Hematopoietic multipotent progenitor cell (in vitro differentiated cells): ENCODE results near the gene NAP1L3. TPM values are rescaled to one million over a fixed set of nuclear protein-coding genes. Genes with fewer than 3 reads are reported as not detected.

Source experiments
- DNase-seq, 3 donors: peaks; one replicate each; pipeline ENCODE4 v3.0.0-alpha.2; 2011 to 2015; ENCODE audit warnings: low read depth in 2 of 3, low spot score in 2 of 3
- total RNA-seq: library from RNA; depleted of rRNA; stranded (reverse); fragments of >200 nt; gene quantifications from one replicate; pipeline ENCODE4 v1.2.3, GENCODE V29; 2012

Gene NAP1L3, protein sequence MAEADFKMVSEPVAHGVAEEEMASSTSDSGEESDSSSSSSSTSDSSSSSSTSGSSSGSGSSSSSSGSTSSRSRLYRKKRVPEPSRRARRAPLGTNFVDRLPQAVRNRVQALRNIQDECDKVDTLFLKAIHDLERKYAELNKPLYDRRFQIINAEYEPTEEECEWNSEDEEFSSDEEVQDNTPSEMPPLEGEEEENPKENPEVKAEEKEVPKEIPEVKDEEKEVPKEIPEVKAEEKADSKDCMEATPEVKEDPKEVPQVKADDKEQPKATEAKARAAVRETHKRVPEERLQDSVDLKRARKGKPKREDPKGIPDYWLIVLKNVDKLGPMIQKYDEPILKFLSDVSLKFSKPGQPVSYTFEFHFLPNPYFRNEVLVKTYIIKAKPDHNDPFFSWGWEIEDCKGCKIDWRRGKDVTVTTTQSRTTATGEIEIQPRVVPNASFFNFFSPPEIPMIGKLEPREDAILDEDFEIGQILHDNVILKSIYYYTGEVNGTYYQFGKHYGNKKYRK
- 12.4 TPM for total RNA-seq

DNA sequence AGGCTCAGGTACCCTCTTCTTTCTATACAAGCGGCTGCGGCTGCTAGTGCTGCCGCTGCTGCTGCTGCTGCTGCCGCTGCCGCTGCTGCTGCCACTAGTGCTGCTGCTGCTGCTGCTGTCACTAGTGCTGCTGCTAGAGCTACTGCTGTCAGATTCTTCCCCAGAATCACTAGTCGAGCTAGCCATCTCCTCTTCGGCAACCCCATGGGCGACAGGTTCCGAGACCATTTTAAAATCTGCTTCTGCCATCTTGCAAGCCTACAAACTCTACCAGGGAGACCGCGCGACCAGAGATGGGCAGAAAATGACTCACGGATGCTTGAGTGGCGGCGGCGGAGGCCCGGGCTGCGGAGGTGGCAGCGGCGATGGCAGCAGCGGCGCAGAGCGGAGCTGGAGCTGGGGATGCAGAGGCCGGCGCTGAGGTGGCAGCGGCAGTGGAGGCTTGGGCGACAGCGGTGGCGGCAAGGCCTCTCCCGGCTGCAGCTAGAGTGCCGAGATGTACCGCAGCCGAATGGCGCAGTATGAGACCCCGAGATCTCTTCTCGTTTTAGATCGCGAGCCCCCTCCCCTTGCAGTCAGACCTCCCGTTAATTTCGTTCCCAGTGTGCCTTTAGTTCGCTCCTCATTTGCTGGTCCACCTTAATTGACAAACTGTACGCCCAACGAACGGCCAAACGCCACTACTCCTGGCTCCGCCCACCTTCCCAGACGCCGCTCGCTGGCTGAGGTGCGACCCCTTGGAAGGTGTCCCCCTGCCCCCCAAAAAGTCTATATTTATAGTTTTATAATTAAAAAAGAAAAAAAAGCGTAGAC lies at the start of gene NAP1L3:
TSS of gene NAP1L3 (minus strand) at position 523 of the 813 bp plus-strand sequence. CDS start at position 249, 274 bp downstream.
- peak; percentile 34 to 95 (median 83) for DNase-seq

DNA sequence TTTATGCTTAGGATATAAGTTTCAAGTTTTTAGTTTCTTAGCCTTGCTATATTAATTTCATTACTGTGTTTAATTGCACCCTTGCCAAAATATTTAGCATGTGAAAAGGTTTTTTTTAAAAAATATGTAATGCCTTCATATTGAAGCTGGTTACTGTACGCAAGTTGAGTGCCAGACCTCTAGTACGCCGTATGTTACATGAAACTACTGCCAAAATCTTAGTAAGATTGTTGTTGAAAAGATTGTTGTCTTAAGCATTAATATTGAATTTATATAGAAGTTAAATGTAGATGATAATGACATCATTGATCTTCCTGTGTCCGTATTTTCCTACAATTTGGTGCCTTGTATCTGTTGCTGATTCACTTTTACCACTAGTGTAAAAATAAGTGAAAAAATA lies 37.7 kb upstream of the NAP1L3 start:
- no peak for DNase-seq

DNA sequence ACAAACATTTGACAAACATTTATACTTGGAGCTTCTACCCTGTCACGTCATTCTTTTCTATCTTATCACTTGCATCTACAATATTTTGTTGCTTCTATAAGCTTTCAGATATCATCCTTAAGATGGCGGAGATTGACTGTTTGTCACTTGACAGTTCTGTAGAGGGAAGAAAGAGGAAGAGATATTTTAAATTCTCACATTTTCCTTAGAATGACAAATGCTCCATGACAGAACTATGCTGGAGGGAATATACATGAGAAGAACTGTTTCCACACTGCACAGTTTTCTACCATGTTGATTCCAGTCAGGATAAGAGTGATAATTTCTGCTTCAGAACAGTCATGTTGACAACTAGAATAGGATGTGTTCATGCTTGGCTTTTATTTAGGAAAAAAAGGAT lies 30.3 kb upstream of the NAP1L3 start:
- DNase-seq, result no peak

DNA sequence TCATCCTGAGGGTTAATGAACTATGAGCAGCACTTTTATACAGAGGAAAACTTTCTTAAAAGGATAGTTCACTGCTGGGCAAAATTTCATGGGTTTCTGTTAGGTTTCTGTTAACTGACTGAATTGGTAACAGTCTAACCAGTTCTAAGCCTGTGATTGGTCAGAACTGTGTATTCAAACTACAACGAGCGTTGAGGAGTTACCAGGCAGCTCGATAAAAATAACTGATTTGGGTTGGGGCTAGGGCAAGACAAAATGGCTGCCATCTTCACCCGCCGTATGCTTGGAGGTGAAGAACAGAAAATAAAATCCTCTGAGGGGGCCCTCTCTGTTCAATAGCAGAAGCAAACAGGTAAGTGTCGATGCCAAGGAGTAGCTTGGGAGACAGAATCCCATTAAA lies 22.6 kb upstream of the NAP1L3 start:
- DNase-seq, result no peak

DNA sequence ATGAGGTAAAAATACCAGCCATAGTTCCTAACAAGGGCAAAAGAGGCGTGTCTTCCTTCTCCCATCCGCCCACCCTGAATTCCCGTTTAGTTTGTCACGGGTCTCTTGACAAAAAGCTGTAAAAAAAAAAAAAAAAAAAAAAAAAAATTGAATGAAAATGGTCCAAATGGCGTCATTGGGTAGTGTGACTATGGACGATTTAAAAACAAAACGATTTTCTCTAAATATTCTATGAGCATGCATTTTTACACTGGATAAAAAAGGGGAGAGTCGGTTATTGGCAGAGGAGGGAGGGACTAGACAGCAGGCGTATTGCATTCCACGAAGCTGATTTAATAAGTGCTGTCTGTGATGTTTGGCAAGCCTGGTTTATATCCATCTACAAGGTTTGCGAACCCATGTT lies 492 bp upstream of the NAP1L3 start, which contains the start of gene FAM133A:
TSS of gene FAM133A (plus strand) at position 338 of the 403 bp plus-strand sequence. CDS start 35,214 bp downstream, outside the sequence.
- DNase-seq, result no peak

DNA sequence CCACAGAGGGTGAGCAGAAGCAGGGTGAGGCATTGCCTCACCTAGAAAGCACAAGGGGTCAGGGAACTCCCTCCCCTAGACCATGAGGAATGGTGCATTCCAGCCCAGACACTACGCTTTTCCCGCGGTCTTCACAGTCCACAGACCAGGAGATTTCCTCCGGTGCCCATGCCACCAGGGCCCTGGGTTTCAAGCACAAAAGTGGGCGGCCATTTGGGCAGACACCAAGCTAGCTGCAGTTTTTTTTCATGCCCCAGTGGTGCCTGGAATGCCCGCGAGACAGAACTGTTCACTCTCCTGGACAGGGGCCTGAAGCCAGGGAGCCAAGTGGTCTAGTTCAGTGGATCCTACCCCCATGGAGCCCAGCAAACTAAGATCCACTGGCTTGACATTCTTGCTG lies 12.8 kb downstream of the NAP1L3 start:
- DNase-seq, result no peak

DNA sequence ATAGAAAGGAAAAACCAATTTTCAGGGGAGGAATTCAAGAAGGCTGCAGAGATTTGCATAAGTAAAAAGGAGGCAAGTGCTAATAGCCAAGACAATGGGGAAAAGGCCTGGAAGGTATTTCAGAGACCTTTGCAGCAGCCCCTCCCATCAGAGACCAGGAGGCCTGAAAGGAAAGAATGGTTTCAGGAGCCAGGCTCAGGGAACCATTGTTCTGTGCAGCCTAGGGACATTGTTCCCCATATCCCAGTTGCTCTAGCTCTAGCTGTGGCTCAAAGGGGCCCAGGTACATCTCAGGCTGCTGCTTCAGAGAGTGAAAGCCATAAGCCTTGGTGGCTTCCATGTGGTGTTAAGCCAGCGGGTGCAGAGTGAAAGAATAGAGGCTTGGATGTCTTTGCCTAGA lies 24.0 kb downstream of the NAP1L3 start:
- DNase-seq, result no peak

DNA sequence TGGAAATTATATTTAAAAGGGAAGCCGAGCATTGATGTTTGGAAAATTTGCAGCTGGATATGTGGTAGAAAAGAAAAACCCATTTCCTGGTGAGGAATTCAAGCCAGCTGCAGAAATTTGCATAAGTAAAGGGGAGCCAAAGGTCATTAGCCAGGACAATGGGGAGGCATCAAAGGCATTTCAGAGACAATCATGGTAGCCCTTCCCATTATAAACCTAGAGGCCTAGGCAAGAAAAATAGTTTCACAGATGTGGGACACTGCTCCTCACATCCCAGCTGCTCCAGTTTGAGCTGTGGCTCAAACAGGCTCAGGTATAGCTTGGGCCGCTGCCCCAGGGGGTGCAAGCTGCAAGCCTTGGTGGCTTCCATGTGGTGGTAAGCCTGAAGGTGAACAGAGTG lies 35.8 kb downstream of the NAP1L3 start:
- DNase-seq, result no peak

Other genes starting within 250 kb of the NAP1L3 start
- gene FAM133A, start 628 bp upstream of the NAP1L3 start, total RNA-seq, result 0.27 TPM